ENCODE data around the gene UGT3A1. TPM values are rescaled to one million over a fixed set of nuclear protein-coding genes. Genes with fewer than 3 reads are reported as not detected.
"Not testable (repeated sequence)": the region's sequence is repeated elsewhere in the genome, so short reads cannot be mapped to it uniquely, and the experiment has no call there.

UGT3A1 gene
- total RNA-seq, 1 experiment from 2014 or later, result not detected

DNA sequence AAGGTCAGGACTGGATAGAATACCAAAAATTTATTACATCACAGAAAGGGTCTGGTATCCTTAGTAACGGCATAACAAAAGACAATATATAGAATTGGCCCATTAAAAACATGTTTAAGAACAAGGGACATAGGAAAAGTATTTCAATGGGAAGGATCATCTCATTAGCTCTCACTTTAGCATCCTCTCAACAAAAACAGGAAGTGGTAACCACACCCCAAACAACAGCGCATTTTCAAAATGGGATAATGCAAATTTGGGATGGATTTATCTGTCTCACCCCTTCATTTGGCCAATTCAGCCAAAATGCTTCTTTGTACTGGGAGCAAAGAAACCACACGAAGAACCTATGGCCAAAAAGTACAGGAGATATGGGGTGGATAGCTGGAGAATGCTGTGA, 9.8 kb upstream of the UGT3A1 start:
- in situ Hi-C loops (cut with HindIII; ENCODE audit: low pct_unique_long_range_greater_than_20kb, low sequenced_read_pairs), result no loop called here
- DNase-seq (ENCODE audit: low read depth, low spot score), result no peak

DNA sequence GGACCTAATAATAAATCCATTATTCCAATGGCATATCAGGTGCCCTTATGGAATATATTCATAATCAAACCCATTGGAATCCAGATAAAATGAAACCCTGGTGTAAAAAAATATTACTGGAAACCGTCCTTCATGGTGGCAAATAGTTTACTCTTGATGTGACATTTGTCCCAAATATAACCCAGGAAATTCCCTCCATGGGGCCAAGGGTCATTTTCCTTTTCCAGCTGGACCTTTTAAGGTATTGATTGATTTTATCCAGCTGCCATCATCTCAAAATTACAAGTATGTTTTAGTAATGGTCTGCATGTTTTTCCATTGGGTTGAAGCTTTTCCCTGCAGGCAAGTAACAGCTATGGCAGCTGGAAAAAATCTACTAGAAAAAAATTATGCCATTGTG, 8.4 kb upstream of the UGT3A1 start:
- no peak for DNase-seq (ENCODE audit: low read depth, low spot score)
- in situ Hi-C loops (cut with HindIII; ENCODE audit: low pct_unique_long_range_greater_than_20kb, low sequenced_read_pairs), result no loop called here

DNA sequence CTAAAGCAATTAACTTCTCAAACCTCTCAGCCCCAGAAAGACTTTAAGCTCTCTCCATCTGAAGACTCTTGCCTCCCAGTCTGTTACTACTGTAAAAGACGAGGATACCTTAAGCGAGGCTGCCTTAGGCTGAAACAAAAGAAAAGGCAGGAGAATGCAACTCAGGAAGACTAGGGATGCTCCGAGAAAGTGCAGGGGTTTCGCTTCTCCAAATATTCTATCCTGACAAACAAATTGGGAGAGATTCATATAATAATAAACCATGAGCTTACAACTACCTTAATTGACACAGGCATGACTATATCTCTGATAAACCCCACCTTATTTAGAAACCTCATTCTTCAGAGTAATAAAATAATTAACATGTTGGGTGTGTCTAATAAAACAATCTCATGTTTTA, 4.9 kb upstream of the UGT3A1 start:
- no peak for DNase-seq (ENCODE audit: low read depth, low spot score)
- in situ Hi-C loops (cut with HindIII; ENCODE audit: low pct_unique_long_range_greater_than_20kb, low sequenced_read_pairs), result no loop called here

DNA sequence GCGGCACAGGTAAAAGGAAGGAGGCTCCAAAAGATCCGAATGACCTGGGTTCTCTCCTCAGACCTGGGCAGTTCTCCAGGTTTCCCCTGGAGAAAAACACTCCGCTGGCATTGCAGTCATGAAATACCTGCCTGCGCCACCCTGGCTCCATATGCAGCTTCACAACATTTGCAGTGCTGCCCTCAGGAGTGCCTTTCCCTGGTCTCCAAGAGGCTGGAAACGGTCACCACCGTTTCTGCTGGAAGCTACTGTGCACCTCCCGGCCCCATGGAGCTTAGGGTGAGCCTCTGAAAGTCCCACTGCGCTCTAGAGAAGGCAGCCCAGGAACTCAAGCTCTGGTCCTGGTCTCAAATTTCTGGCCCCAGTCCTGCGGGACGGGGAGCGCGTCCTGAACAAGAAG, 670 bp downstream of the UGT3A1 start:
- DNase-seq (ENCODE audit: low read depth, low spot score), result no peak
- in situ Hi-C loops (cut with HindIII; ENCODE audit: low pct_unique_long_range_greater_than_20kb, low sequenced_read_pairs), result no loop called here

DNA sequence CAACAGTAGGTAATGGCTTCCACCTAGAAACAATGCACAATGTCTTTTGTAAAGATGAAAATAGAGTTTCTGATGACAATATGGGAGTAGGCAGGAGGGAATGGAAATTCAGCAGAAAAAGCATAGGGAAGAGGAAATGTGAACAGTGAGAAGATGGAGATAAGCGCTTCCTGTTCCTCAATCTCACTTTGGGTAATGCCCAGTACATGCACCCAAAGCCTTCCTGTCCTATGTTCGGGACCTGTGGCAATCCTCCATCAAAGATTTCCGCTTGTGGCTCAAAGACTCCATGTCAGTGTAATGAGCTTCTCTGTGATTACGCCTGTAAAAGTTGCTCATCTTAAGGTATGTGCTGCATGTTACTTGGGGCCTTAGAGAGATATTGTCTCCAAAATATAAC, 2.7 kb downstream of the UGT3A1 start:
- in situ Hi-C loops (cut with HindIII; ENCODE audit: low pct_unique_long_range_greater_than_20kb, low sequenced_read_pairs), result no loop called here
- DNase-seq (ENCODE audit: low read depth, low spot score), result no peak

DNA sequence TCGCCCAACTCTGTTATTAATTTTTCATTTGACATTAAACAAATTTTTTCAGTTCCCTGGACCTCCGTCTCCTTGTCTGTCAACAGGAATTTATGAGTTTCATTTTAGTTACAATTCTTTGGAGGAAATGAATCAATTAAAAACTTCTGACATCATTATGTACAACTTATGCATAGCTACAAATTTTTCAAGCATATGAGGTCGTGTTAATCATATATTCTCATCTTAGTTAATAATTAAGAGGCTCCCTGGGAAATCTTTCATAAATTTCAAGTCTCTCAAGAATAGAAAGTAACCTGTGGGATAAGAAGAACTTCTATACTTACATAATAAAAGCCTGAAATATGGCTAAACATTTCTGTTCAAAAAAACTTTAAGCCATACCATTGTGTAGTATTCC, 3.4 kb downstream of the UGT3A1 start:
- in situ Hi-C loops (cut with HindIII; ENCODE audit: low pct_unique_long_range_greater_than_20kb, low sequenced_read_pairs), result no loop called here
- no peak for DNase-seq (ENCODE audit: low read depth, low spot score)

DNA sequence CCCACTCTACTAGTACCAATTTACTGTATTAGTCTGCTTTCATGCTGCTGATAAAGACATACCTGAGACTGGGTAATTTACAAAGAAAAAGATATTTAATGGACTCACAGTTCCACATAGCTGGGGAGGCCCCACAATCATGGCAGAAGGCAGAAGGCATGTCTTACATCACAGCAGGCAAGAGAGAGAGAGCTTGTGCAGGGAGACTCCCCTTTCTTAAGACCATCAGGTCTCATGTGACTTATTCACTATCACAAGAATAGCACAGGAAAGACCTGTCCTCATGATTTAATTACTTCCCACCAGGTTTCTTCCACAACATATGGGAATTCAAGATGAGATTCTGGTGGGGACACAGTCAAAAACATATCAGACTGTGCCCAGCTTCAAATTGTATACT, 11.5 kb downstream of the UGT3A1 start:
- no peak for DNase-seq (ENCODE audit: low read depth, low spot score)
- in situ Hi-C loops (cut with HindIII; ENCODE audit: low pct_unique_long_range_greater_than_20kb, low sequenced_read_pairs), result no loop called here

DNA sequence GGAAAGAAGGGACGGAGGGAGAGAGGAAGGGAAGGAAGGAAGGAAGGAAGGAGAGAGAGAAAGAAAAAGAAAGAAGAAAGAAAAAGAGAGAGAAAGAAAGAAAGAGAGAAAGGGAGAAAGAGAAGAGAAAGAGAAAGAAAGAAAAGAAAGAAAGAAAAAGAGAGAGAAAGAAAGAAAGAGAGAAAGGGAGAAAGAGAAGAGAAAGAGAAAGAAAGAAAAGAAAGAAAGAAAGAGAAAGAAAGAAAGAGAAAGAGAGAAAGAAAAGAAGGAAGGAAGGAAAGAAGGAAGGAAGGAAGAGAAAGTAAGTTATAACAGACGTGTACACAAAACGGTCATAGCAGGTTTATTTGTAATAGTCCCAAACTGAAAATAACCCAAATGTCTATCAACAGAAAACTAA, 14.3 kb downstream of the UGT3A1 start:
- in situ Hi-C loops (cut with HindIII; ENCODE audit: low pct_unique_long_range_greater_than_20kb, low sequenced_read_pairs); DNase-seq (ENCODE audit: low read depth, low spot score): not testable (repeated sequence)

DNA sequence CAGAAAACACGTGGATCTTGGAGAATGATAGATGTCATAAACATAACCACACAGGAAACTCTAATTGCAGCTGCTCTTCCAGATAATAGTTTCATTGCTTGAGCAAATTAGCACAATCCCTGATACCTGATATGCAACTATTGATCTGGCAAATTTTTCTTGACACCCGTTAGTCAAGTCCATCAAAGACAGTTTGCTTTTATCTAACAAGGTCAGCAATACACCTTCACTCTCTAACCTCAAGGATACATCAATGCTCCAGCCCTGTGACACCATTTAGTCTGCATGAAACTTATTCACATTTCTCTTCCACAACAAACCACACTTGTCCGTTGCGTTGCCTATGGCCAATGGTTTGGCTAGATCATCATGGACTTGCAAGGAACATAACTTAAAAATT, 16.6 kb downstream of the UGT3A1 start:
- in situ Hi-C loops (cut with HindIII; ENCODE audit: low pct_unique_long_range_greater_than_20kb, low sequenced_read_pairs), result no loop called here
- no peak for DNase-seq (ENCODE audit: low read depth, low spot score)

DNA sequence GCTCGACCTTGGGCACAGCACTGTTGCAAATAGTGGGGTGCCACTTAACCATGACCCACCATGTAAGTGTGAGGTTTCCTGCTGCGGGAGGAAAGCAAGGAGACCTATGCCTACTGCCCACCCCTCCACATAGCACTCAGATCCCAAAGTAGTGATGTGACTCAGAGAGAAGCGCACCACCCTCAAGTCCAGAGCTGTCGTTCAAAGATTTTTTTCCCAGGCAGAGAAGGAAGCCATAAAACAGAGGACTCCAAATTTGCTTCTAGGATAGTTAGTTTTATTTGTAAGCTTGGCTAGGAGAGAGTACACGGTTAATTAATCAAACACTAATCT, 19.3 kb downstream of the UGT3A1 start:
- in situ Hi-C loops (cut with HindIII; ENCODE audit: low pct_unique_long_range_greater_than_20kb, low sequenced_read_pairs), result no loop called here
- DNase-seq (ENCODE audit: low read depth, low spot score), result no peak

DNA sequence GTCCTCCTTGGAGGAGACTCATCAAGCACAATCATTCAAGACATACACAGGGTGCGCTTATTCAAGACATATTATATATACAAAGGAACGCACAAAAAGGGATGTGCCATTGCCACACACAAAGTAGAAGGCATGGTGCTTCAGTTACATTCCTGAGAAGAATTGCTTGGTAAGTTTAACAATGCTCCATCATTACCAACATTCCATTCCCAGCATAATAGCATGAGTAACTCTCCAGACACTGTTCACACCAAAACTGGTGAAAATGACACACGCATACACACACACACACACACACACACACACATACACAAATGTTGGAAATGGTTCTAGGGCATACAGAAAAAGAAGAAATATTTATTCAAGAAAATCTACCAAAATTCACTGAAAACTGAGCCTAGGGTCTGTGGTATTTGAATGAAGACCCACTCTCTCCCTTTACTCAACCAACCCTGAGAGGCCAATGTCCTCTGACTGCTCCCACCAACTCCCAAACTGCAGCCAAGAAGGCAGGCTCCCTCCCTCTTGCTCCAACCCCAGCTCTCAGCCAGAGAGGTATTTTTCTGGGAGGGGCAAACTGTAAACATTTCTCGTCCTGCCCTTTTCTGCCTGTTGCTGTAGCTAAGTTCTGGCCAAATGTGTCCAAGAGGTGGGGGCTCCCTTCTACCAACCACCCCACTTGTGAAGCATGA, 19.9 kb downstream of the UGT3A1 start:
- in situ Hi-C loops (cut with HindIII; ENCODE audit: low pct_unique_long_range_greater_than_20kb, low sequenced_read_pairs), result no loop called here
- DNase-seq (ENCODE audit: low read depth, low spot score), result no peak

DNA sequence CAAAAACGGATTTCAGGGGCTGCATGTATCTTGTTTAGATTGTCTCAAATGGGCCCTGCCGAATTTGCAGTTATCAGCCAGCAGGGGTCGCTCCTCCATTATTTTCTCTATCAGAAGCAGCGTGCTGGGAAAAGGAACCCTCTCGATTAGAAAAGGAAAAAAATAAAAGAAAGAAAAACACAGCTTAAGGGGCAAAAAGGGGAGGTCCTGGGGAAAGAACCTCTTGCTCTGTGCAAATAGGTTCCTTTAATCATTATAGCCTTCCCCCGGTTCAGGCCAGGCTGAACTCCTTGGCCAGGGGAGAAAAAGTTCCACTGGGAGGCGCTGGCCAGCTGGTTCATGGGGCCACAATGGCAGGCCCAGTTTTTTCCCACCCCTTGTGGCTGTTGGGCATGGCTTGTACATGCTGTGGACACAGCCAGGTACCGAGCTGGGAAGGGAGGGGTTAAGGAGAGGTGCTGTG, 27.8 kb downstream of the UGT3A1 start:
- in situ Hi-C loops (cut with HindIII; ENCODE audit: low pct_unique_long_range_greater_than_20kb, low sequenced_read_pairs), result no loop called here

DNA sequence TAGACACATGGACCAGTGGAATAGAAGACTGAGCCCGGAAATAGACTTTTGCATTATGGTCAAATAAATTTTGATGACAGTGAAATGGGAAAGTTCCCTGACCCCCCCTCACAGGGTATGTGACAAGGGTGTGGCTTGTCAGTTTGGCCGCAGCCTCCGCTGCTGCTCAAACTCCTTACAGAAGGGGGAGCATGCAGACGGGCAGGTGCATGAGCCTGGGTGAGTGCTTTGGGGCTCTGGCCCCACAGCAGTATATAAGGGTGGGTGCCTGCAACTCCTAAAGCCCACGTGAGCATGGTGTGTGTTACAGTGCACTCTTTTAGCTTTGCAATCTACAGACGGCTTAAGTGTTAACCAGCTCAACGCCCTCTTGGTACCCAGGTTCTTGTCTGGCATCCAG, 30.9 kb downstream of the UGT3A1 start:
- DNase-seq (ENCODE audit: low read depth, low spot score), result no peak

More for the DNA sequence above, 27.8 kb downstream of the UGT3A1 start:
- DNase-seq (ENCODE audit: low read depth, low spot score), result peak; percentile 65

DNA sequence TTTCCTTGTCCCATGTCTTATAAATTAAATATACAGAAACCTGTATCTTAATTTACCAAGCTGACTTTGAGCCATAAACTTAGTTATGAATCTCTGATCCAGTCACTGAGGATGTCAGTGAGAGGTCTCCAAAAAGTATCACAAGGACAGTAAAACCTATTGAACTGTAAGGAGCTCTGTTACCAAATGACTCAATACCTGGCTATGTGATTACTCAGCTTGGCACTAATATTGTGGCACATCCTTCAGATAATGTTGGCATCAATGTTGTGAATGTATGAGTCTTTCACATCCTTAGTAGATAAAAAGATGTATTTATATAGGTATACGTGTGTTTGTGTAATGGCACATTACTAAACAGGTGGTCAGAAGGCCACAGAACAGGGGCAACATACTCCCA, 34.8 kb downstream of the UGT3A1 start:
- in situ Hi-C loops (cut with HindIII; ENCODE audit: low pct_unique_long_range_greater_than_20kb, low sequenced_read_pairs), result no loop called here
- no peak for DNase-seq (ENCODE audit: low read depth, low spot score)

More for the DNA sequence above, 30.9 kb downstream of the UGT3A1 start:
- in situ Hi-C loops (cut with HindIII; ENCODE audit: low pct_unique_long_range_greater_than_20kb, low sequenced_read_pairs), result no loop called here

DNA sequence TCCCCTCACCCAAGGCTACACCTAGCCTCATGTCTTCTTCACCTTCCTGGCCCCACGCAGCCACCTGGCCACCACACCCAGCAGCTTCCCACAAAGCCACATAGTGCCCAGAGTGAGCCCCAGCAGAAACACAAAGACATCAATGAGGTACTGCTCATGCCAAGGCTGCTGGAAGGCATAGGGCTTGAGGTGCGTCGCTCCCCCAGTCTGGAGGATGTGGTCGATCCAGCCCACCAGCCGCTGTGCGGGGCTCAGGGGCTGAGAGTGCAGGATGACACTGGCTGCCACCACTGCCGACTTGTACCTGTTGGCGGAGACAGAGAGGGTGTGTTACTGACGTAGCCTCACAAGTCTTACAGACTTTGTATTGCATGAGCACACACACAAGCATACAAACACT, 37.0 kb downstream of the UGT3A1 start:
- no peak for DNase-seq (ENCODE audit: low read depth, low spot score)
- in situ Hi-C loops (cut with HindIII; ENCODE audit: low pct_unique_long_range_greater_than_20kb, low sequenced_read_pairs), result no loop called here

DNA sequence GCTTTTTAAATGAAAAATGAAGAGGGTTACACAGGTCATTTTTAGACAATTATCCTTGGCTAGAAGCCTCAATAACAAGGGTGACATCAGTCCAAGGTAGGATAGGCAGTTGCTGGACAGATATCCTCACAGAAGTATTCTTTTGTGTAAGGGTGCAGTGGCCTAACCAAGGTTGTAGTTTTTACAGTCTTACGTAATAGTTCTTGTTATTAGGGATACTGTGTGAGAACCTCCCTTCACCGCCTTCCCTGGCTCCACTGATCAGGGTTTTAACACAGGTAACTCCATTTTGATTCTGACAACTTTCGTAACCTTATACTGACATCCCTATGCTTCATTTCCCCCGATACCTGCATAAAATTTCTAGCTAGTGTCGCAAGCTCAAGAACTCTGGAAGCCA, 44.1 kb downstream of the UGT3A1 start:
- in situ Hi-C loops (cut with HindIII; ENCODE audit: low pct_unique_long_range_greater_than_20kb, low sequenced_read_pairs), result no loop called here
- DNase-seq (ENCODE audit: low read depth, low spot score), result no peak

DNA sequence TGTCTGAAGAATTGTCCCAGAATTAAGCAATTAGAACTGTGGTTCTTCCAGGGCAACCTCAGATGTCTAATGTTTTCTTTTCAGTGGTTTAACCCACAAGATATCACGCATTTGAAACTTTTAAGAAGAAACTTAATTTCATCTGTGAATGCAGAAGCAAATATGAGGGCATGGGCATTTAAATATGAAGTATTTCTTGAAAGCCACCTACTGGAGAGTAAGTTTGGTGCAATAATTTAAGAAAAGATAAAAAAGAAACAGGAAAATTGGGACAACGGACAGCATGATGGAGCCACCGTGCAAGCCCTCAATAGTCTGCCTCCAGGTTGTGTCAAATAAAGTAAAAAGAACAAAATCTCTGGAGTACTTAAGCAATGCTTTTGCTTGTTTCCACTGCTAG, 51.6 kb downstream of the UGT3A1 start:
- in situ Hi-C loops (cut with HindIII; ENCODE audit: low pct_unique_long_range_greater_than_20kb, low sequenced_read_pairs), result no loop called here
- DNase-seq (ENCODE audit: low read depth, low spot score), result no peak

DNA sequence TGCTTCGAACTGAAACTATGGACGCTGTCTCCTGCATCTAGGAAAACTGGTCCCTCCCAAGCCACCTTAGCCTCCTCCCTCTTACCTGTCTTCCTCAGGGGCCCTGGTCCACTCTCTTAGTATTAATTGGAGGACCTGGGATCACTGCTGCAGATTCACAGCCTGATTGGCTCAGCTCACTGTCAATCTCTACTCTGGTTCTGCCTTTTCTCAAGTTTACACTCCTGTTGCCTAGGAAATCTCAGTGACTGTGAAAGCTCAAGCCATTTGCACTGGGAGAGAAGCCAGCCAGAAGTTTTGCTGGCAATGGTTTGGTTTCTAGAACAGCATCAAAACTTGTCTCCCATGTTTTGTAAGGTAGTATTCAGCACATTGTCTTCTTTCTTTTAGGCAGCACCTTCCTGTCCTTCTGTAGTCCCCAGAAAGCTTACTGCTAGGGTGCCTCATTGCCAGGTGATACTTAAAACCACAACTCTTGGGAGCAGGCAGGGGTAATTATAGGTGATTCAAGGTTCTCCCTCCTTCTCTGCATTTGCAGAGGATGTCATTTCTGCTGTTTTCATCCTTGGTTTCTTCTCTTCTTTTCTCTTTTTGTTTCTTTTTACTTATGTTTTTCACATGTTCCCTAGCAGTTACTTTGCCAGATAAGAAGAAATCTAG, 52.5 kb downstream of the UGT3A1 start, which contains the start of gene CAPSL:
TSS of gene CAPSL (minus strand) at position 55 of the 660 bp plus-strand sequence. CDS start 17,502 bp downstream, outside the sequence.
- in situ Hi-C loops (cut with HindIII; ENCODE audit: low pct_unique_long_range_greater_than_20kb, low sequenced_read_pairs), result no loop called here
- peak; percentile 61 for DNase-seq (ENCODE audit: low read depth, low spot score)

DNA sequence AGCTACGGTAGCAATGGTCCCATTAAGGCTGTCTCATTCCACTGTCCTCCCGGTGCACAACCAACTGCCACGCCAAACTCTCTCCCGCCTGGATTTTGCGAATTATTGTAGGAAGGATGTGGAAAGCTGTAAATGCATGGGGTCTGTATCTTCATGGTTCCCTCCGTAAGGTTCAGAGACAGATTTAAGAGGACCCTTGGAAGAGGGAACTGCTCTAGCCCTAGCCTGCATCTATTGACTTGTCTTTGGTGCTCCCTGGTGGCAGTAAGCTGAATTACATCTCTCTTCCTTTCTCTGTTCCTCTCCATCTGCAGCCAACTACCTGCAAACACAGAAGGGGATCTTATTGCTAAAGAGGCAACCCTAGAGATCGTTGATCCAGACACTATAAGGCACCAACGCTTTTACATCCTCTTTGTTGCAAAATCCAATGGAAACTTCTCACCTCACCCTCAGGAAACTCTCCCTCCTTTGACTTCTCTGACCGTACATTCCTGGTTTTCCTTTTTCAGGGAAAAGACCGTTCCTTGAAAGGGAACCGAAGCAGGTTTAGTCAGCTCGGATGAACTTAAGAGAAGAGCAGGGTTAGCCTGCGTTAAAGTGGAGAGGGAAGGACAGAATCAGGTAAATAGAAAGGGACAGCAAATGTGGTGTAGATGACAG, 64.7 kb downstream of the UGT3A1 start:
- in situ Hi-C loops (cut with HindIII; ENCODE audit: low pct_unique_long_range_greater_than_20kb, low sequenced_read_pairs), result no loop called here

More for the DNA sequence above, 64.7 kb downstream of the UGT3A1 start:
- peak; percentile 82 for DNase-seq (ENCODE audit: low read depth, low spot score)

Data from SK-MEL-5 (cell line).